Measurements from ENCODE around the gene WNT5B.
A peak's percentile ranks its signal among the peaks of the same experiment; 100 is the strongest.

The WNT5B gene

DNA sequence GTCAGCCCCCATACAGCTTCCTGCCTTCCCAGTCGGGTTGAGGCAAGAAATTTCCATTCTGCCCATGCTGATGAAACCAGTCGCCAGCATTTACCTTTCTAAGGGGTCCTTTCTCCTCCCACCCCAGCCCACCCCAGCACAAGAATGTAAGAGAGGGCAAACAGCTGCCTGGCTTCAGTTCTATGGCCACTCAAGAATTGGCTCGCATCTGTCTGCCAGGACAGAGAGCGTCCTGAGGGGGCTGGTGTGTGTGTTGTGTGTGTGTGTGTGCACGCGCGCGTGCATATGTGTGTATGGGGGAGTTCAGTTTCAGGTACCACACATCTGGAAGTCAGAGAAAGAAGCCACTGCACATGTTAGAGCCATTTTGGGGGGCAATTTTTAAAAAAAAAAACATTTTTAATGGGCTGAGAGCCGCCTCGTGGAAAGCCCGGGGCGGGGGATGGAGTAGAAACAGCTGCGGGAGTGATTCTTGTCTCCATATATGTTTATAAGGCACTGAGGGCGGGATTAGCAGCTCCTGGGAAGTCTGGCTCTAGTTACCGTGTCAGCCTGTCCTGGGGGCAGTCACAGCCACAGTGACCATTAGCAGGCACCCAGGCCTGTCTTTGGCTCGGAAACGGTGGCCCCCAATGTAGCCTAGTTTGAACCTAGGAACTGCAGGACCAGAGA is at the start of gene WNT5B:
Gene WNT5B, plus strand, starts transcription at position 566 of the 672 bp plus-strand sequence. CDS start 2,124 bp downstream, outside the sequence.
- no peak for DNase-seq

DNA sequence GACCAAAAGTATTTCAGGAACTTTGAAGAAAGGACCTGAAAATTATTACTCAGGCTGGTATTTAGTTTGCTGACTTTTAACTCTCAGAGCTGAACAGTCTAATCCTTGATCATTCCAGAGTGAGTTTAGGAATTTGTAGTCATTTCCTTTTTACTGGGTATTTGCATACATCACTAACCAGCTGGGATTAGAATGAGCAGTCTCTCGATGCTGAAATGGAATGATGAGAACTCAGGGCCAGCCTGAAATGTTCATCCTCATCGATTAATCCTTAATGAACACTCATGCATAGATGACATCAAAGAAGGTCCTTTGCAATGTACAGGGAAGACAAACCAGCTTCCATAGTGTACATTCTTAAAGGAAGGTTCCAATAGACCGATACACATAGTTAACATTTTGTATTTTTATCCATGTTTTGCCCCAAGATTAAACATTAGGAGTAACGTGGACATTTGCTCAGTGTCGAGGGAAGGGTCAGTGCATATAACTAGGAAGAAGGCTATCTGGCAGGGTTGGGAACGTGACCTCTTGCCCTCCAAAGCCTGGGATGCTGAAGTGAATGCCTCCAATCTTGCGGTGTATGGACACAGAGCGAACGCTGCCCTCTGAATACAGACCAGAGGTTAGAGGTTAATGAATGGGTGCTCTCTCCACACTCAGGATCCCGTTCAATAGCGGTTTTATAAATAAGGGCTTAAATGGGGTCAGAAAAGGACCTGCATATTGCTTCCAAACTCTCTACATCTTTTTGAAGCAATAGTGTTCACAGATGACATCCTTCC is 49.2 kb upstream of the WNT5B start:
- no peak for DNase-seq

DNA sequence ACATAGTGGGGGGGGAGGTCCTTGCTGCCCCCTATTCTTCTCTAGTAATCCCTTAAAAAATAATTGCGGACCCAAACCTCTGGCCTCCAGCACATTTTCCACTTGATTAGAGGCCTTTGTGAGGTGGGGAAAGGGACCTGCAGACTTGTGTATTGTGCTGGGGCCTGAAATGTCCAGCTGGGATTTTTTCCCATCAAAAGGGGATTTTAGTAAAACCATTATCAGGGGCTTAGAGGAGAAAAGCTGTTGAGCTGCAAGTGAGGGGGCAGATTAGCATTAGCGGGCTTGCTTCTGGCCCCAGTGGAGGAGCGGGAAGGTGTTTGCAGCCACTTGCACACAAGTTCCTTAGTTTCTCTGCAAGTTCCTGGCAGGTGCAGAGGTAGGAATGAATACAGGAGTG is 48.5 kb upstream of the WNT5B start:
- no peak for DNase-seq

DNA sequence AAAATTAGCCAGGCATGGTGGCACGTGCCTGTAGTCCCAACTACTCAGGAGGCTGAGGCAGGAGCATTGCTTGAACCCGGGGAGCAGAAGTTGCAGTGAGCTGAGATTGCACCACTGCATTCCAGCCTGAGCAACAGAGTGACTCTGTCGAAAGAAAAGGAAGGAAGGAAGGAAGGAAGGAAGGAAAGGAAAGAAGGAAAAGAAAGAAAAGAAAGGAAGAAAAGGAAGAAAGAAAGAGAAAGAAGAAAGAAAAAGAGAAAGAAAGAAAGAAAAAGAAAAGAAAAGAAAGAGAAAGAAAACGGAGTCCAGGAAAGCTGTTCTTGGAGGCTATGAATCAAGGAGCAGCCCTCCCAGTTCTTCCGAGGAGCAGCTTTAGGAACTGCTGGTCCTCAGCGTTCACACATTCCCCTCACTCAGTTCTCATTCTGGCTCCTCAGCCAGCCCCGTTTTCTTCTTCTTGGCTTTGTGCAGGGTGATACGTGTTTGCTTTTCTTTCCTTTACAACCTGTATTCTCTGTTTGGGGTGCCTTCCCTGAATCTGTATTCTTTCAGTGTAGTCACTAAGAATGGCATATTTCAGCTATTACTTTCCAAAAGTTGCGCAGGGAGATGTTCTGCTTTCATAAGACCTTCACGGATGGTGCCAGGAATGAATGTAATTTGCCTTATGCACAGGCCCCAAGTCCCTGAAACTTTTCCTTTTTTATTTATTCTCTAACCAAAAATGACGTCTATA is 46.9 kb upstream of the WNT5B start:
- DNase-seq: no peak

DNA sequence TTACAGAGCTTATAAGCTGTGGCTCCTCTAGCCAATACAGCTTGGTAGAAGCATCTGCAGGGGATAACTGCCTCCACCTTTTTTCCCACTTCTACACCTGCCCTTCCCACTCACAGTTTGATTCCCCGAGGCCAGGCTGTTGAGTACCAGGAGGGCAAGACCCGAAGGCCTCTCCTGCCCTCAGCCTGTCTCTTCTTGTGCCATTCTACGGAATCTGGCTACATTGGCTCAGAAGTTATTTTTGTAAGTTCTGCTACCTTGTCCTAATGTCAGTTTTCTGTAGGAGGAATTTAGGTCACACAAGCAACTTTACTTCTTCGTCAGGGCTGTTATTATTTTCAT is 46.4 kb upstream of the WNT5B start:
- DNase-seq: no peak

DNA sequence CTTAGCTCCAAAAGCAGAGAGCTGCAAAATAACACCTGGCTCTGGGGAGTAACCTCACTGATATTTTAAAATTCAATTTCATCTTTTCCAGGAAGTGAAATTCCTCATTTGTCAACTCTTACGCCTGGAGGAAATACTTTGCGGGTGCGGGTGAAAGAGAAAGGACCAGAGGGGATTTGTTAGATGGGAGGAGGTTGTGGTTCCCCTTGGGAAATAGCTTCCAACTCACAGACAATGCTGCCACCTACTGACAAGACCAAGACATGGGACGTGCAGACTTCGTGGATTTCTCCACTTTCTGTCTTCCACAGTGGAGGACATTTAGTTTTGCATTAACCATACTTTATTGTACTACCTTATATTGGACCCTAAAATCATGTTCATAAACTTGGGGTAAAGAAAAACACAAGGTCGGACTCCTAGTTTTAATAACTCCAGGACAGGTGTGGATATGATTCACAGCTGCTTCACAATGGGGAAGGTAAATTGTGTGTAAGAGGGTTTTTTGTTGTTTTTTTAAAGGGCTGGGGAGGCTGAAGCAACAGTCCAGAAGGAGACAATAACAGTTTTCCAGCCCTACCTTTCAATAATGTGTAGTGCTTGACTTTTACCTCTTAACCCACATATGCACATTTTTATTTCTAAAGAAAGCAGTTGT is 45.5 kb upstream of the WNT5B start:
- peak; percentile 74 for DNase-seq

DNA sequence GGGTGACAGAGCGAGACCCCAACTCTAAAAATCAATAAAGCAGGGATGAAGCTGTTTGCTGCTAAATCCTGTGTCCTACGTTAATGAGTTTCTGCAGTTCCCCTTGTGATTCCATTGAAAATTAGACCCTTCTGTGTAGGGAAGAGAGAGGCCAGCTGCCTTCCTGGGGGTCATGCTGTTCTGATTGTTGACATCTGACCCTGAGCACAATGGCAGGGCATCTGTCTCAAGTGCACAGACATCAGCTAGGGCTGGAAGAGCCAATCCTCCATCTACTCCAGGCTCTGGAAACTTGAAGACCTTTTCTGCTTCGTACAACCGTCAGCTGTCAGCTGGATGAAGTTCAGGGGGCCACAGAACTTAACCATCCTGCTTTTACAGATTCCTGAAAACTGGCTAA is 44.7 kb upstream of the WNT5B start:
- no peak for DNase-seq

DNA sequence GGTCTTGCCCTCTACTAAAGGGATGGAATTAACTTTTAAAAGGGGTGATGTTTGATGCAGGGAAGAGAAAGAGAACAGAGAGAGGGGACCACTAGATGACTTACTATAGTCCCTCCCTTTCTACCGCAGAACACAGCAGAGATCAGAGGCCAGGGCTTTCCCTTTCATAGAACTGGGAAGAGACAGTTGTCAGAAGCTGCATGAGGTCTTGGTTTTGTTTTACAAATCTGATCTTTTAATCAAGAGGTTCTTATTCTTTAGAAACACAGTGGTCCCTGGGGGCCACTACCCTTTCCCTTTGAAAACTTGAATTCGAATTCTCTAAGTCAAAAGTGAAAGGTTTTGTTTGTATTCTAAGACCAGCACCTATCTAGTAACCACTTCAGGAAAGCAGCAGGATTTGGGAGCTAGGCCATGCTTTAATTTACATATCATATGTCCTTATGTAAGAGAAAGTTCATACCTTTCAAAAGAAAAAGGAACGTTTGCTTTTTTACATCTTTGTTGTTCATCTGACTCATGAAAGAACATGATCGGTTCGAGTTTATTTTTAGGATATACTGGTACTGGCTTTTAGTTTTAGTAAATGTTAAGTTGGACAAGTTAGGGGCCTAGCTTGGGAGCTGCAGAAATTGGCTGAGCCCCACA is 41.0 kb upstream of the WNT5B start:
- no peak for DNase-seq

DNA sequence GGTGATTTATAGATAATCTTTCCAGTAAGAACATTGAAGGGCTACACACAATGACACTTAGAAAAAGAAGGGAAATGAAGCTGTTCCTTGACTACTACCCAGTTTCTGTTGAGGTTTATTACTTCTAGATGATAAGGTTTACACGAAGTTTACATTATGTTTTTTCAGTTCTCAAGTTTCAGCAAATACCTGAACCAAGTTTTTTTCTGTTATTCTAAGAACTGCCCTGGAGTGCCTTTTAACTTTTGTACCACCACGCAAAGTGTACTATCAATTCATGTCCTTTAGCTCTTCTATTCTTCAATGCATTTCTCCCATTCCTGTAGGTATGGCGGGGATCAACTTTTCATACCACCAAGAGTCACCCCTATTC is 40.5 kb upstream of the WNT5B start:
- no peak for DNase-seq

DNA sequence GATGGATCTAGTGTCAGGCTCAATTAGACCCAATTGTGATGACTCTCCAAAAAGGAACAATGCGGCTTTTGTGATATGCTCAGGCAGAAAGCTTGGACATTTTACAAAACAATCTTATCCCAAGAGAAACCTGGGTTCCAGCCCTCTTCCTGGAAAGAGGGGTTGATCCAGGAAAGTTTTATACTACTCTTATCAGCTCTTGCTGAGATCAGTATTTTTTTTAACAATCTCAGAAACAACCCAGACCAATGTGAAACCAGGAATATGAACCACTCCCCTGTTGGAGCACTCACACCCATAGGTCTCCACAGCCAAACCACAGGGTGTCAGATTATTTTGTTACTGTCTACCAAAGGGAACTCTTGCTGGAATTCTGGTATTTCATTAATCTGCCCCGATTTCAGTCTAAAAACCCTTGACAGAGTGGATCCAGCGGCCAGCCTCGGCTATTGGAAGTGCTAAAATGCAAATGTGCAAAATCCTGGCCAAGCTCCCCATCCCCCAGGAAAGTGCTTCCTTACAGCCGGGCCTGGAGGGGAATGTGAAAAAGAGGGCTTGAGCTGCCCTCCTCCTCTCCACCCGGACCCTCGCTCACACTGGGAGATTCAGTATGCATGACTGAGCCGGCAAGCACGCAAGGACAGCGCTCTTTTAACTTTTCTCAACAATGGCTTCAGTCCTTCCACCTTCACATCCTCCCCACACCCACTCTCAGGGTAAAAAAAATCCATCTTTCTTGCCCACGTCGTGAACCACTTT is 38.6 kb upstream of the WNT5B start:
- DNase-seq: no peak

DNA sequence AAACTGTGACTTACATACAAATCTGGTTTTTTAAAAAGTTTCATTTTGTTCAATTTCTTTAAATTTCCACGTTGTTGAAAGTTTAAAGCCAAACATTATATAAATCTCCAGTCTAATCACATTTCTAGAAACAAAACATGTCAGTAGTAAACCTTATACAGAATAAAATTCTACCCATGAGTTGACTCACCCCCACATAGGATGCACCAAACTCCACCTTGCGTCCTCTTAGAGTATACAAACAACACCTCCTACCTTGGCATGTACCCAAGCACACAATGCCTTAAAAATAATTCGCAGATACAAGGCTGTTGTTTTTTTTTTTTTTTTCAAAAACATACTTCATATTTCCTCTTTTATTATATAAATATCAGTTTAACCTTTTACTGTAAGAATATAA is 38.0 kb upstream of the WNT5B start:
- DNase-seq: no peak

DNA sequence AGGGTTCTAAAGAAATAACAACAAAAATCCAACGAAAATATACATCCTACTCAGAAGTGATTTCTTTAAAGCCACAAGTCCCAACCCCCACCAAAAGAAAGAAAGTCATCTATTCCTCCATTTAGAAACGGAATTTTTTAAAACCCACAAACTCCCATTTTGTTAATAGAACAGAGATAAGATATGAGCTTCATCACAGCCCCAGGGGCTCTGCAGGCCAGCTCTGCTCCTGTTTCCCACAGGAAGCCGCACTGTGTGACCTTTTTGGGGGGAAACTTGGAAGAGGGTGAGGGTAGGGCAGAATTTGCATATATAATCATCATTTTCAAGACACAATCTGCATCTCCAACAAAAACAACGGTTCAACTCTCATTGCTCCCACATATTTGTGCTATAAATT is 37.5 kb upstream of the WNT5B start:
- DNase-seq: no peak

DNA sequence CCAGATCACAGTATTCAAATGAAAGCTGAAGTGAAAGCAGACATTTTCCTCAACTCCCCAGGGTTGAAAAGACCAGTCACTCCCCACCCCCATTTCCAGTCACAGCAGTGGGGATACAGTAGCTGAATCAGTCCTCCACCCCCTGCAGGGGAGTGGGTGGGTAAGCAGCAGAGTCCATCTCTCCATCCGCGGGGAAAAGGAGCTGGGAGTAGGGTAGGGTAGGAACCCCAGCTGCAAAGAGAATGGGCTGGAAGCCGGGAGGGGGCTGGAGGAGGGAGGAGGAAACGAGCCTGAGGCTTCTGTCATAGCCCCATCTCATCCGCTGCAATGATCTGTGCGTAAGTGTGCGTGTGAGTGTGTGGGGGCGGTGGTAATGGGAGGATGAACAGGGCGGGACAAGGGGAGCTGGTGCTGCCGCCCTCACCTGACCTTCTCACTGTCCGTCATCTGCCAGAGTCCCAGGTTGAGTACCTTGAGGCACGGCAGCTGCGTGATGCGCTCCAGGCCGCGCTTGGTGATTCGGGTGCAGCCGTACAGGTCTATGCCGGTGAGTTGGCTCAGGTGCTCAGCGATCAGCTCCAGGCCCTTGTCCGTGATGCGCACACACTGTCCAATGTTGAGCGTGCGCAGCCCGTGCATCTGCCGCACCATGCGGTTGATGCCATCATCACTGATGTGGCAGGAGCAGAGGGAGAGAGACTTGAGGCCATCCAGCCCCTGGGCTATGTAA is 36.4 kb upstream of the WNT5B start:
- no peak for DNase-seq

DNA sequence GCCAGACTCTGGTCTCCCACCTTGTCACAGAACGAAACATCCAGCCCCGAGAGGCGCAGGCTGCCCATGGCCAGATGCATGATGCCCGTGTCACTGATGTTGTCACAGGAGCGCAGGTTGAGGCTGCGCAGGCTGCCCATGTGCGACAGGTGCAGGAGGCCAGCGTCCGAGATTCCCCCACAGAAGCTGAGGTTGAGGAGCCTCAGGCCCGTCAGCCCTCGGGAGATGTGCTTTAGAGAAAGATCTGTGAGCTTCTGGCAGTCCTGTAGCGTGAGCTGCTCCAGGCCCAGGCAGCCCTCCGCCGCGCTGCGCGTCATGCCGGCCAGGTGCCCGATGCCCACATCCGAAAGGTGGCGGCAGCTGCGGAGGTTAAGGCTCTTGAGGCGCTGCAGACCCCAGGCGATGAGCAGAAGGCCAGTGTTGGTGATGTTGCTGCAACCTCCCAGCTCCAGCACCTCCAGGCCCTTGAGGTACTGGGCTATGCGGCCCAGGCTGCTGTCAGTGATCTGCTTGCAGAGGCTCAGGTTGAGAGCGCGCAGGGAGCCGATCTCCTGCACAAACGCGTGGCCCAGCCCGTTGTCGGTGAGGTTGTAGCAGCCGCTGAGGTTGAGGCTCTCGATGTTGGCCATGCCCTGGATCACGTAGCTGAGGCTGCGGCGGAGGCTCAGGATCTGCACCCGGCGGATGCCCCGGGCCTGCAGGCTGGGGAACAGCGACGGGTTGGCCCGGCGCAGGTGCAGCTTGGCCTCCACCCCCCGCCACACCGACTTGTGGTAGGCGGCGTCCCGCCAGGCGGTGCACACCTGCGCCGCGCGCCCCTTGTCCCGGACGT is 35.6 kb upstream of the WNT5B start:
- no peak for DNase-seq

DNA sequence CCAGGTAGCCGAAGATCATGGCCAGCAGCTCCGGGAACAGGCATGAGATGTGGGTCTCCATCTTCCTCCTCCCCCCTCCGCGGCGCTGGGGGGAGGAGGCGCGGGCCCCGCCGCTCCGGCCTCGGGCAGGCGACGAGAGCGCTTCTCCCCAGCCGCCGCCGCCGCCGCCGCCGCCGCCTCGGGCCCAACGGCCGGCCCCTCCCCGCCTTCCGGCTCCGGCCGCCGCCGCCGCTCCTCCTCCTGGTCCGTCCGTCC is 35.1 kb upstream of the WNT5B start:
- peak; percentile 70 for DNase-seq

DNA sequence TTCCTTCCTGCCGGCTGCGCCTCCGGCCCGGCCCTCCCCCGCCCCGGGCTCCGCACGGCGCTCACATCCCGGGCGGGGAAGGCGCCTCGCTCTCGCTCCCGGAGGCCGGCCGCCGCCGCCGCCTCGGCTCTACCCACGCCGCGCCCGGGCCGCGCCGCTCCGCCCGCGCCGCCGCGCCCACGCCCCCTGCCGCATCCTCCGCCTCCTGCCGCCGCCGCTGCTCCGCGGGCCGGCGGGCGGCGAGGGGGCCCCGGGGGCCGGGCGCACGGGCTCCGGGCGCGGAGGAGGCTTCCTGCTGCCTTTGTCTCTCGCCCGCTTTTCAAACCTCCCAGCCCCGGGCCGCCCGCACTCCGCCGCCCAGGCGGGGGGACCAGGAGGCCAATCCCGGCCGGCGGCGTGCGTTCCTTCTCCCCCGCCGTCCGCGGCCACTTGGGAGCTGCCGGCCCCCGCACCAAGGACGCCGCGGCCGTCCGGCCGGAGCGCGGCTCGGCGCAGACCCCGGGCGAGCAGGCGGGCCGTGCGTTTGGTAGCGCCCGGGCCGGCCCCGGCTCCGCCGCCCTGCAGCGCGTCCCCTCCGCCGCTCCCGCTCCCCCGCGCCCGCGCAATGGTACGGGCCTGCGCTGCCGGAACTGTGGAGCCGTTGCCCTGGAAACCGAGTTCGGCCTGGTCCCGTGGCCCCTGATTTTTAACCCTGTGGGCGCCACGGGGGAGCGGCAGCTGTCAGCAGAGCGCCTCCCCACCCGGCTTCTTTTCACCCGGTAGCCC is 34.6 kb upstream of the WNT5B start, which contains the start of gene FBXL14:
Gene FBXL14, minus strand, starts transcription at position 321 of the 765 bp plus-strand sequence. CDS start 515 bp downstream, outside the sequence.
- DNase-seq: peak; percentile 84

DNA sequence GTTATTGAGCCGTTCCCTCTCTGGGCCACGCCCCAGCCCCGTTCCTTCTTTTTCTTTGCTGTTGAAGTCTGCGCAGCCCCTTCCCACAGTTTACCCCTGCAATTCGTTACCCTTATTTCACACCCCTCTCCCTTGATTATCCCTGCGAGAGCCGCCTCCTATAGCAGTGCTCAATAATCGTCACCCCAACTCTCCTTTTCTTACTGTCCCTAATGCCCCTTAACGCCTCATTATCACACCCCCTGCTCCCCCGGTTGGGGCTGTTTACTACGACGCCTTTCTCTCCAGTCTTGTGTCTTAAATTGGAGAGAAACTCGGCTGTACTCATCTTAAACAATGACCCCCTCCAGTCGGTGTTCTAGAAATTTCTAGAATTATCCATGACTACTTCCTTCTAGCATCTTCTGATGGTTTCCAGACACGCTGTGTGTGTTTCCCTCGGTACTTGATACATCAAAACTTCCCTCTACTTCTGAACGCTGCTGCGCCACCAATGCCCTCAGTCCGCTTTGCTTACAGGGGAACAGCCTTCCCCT is 33.9 kb upstream of the WNT5B start:
- DNase-seq: no peak

DNA sequence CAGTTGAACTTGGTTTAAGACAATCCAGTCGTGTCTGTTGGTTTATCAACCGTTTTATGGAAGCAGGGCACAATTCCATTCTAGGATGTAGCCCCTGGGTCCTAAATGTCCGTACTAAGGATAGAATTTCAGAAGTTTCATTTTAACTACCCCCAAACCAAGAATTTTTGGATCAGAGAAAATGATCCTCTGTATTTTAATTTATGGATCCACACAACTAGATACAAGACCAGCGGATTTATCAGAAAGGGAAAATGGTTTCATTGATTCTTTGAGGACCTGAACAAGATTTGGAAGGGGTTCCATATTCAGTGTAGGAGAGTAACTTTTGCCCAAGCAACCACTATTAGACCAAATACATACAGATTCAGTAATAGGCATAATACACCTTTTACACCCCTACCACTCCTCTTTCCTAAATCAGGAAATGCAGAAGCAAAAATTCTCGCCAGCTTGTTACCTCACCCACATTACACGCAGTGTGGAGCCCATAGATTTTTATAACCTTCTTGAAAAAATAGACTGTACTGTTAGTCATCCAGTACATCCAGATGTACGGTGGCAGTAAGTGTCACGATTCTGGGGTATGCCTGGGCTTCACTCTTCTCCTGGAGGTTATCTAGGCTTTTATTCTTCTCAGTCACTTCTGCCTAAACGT is 33.2 kb upstream of the WNT5B start:
- no peak for DNase-seq

DNA sequence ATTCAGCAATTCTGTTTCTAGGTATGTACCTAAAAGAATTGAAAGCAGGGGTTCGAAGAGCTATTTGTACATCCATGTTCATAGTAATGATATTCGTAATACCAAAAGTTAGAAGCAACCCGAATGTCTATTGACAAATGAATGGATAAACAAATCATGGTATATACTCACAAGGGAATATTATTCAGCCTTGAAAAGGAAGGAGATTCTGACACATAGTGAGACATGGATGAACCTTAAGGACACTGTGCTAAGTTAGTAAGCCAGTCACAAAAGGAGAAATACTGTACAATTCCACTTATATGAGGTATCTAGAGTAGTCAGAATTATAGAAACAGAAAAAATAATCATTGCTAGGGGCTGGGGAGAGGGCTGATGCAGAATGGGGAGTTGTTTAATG is 30.3 kb upstream of the WNT5B start:
- DNase-seq: no peak
